Measurements from ENCODE around the gene GTF2H4. TPM values are rescaled to one million over a fixed set of nuclear protein-coding genes. Genes with fewer than 3 reads are reported as not detected.
"Not testable (repeated sequence)": the region's sequence is repeated elsewhere in the genome, so short reads cannot be mapped to it uniquely, and the experiment has no call there.

GTF2H4 gene
- total RNA-seq, 1 donor from 2014 or later, result 1.4 TPM

DNA sequence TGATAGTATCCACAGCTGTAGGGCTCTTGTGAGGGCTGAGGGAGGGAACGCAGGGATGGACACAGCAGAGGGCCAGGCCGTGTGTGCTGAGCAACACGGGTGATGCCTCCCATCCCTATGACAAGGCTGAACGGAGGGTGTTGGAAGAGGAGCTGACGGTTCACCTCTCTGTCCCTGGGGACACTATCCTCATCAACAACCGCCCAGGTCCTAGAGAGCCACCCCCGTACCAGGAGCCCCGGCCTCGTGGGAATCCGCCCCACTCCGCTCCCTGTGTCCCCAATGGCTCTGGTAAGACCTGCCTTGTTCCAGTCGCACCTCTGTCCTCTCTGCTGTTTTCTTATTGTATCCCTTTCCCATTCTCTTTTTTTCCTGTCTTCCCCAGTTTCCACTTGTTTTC lies 13.6 kb upstream of the GTF2H4 start:
- DNase-seq (ENCODE audit: low spot score), result no peak

DNA sequence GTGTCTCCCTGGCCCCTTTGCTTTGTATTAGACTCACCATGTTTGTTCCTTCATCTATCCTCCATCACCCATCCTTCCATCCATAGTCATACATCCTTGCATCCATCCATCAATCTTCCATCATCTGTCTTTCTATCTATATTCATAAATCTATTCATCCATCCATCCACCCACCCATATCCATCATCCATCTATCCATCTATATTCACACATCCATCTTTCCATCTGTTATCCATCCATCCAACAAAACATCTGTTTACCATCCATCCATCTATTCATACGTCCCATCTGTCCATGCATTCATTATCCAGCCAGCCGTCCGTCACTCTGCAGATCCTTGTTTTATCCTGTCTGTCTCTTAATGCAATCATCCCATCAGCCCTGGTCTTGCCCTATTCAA lies 13.1 kb upstream of the GTF2H4 start:
- DNase-seq (ENCODE audit: low spot score), result no peak

DNA sequence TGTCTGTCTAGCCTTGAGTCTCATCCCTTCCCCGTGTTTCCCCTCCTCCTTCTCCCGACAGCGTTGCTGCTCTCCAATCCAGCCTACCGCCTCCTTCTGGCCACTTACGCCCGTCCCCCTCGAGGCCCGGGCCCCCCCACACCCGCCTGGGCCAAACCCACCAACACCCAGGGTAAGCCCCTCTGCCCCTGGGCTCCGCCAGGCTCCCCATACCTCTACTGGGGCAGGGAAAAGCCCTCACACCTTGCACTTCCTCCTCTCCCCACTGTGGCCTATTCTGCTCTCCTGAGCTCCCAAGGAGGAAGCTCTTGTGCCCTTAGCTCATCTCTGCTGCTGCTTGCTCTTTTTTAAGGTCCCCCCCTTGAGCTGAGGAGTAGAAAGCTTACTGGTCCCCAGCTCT lies 12.7 kb upstream of the GTF2H4 start:
- DNase-seq (ENCODE audit: low spot score), result no peak

DNA sequence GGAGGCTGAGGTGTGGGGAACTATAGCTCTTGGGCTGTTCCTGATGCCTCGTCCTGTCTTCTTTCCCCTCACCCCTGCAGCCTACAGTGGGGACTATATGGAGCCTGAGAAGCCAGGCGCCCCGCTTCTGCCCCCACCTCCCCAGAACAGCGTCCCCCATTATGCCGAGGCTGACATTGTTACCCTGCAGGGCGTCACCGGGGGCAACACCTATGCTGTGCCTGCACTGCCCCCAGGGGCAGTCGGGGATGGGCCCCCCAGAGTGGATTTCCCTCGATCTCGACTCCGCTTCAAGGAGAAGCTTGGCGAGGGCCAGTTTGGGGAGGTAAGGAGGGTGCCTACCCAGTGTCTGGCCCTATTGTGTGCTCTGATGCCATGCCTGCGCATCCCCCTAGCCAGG lies 11.5 kb upstream of the GTF2H4 start:
- DNase-seq (ENCODE audit: low spot score), result no peak

DNA sequence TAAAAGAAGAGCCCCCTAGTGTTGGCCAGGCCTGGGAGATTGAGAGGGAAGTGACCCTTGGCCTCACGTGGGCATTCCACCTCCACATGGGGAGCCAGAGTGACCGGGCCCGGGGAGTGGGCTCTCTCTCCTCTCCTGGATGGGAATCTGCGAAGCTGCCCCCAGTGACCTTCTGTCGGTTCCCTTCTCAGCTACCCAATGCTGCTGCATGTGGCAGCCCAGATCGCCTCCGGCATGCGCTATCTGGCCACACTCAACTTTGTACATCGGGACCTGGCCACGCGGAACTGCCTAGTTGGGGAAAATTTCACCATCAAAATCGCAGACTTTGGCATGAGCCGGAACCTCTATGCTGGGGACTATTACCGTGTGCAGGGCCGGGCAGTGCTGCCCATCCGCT lies 10.1 kb upstream of the GTF2H4 start:
- no peak for DNase-seq (ENCODE audit: low spot score)

DNA sequence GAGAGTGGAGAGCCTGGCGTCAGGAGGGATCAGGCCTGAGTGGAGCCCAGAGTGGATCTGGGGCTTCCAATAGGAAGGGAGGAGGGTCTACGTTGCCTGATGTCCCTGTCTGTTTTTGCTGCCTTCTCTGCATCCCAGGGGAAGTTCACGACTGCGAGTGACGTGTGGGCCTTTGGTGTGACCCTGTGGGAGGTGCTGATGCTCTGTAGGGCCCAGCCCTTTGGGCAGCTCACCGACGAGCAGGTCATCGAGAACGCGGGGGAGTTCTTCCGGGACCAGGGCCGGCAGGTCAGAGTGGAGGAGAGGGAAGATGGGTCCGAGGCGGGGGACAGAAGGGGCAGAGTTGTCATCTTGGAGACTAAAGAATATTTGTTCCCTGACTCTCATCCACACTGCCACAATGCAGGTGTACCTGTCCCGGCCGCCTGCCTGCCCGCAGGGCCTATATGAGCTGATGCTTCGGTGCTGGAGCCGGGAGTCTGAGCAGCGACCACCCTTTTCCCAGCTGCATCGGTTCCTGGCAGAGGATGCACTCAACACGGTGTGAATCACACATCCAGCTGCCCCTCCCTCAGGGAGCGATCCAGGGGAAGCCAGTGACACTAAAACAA lies 9.2 kb upstream of the GTF2H4 start:
- no peak for DNase-seq (ENCODE audit: low spot score)

DNA sequence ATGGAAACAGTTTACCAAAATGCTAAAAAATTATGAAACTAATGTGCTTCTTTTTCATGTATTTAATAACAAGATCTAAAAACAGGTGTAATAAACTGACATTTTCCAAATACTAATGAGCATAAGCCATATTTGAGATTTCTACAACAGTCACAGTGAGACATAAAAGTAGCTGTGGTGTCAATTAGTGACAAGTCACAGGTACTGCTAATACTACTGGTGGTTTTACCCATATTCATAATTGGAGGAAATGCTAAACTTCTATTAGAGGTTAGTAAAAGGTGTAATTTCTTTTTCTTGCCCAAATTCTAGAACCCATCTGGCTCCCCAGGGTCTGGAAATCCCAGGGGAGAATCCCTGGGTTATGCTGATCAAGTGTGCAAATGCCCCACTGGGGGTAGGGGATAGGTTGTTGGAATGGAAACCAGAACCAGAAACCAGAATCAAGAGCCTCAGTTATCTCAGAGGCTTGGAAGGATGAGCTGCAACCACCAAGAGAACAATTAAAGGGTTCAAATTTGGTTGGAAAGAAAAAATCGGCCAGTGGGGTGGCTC lies 7.1 kb upstream of the GTF2H4 start:
- no peak for DNase-seq (ENCODE audit: low spot score)

DNA sequence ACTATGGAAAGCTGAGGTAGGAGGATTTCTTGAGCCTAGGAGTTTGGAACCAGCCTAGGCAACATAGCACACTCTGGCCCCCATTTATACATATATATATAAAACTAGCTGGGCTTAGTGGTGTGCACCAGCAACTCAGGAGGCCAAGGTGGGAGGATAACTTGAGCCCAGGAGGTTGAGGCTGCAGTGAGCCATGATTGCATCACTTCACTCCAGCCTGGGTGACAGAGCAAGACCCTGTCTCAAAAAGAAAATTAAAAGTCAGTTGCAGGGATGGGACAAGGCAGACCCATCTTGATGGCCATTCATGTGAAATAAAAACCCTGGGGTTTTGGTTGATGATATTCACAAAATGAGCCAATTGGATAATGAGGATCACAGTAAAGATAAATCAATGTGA lies 6.6 kb upstream of the GTF2H4 start:
- DNase-seq (ENCODE audit: low spot score), result no peak

DNA sequence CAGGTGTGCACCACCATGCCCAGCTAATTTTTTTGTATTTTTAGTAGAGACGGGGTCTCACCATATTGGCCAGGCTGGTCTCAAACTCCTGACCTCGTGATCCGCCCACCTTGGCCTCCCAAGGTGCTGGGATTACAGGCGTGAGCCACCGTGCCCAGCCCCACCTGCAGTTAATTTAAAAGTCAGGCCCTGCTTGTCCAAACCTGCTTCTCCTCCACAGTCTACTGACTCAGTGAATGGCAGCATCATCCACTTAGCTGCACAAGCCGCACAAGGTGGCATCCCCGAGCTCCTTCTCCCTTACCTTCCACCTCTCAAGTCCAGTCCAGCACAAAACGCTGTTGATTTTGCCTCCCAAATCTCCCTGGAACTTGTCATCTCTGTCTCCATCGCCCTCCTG lies 5.8 kb upstream of the GTF2H4 start:
- not testable (repeated sequence) for DNase-seq (ENCODE audit: low spot score)

DNA sequence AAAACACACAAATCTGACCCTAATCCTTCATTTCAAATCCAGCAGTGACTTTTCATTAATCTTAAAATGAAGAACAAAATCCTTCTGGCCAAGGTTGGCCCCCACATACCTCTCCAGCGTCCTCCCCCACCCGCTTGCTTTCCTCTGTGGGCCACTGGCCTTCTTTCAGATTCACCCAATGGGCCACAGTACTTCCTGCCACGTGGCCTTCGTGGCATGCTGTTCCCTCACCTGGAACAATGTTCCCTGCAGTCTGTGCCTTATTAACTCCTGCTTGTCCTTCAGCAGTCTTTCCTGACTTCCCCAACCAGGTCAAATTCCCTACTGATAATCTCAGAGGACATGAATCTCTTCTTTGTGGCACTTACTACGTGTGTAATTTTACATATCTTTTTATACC lies 5.3 kb upstream of the GTF2H4 start:
- DNase-seq (ENCODE audit: low spot score), result no peak

DNA sequence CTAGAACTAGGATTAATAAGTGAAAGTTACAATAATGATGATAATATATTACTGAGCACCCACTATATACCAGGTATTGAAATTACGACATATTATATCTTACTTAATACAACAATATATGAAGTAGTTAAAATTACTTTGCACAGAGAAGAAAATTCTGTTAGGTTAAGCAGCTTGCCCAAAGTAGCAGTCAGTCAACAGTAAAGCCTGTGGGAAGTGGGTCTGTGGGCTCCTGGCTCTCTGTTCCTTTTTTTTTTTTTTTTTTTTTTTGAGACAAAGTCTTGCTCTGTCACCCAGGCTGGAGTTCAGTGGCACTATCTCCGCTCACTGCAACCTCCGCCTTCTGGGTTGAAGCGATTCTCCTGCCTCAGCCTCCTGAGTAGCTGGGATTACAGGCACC lies 4.8 kb upstream of the GTF2H4 start:
- no peak for DNase-seq (ENCODE audit: low spot score)

DNA sequence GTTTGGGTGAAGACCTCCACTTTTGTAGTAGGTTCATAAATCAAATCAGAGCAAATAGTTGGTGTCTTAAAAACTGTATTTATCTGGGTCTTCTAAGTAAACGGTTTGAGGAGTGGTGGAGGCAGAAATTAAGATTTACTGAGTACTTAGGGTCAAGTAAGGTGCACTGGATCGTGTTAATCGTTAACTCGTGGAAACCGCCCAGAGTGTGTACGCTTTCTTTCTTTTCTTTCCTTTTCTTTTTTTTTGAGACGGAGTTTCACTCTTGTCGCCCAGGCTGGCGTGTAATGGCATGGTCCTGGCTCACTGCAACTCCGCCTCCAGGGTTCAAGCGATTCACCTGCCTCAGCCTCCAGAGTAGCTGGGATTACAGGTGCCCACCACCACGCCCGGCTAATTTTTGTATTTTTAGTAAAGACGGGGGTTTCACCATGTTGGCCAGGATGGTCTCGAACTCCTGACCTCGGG lies 683 bp upstream of the GTF2H4 start:
- not testable (repeated sequence) for DNase-seq (ENCODE audit: low spot score)

DNA sequence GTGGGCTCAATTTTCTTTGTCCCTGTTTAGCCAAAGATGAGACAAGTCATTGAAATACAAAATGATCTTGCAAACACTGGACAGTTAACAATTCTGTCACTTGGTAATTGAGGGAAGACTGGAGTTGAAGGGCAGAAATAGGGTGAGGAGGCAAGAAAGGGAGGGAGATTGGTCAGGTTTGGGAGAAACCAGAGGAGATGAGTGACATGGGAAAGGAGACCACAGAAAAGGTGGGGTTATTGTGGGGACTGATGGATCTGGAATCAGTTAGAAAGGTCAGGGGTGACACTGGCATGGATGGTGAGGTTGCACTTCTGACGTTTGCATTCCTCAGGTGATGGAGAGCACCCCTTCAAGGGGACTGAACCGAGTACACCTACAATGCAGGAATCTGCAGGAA lies 693 bp downstream of the GTF2H4 start:
- no peak for DNase-seq (ENCODE audit: low spot score)

DNA sequence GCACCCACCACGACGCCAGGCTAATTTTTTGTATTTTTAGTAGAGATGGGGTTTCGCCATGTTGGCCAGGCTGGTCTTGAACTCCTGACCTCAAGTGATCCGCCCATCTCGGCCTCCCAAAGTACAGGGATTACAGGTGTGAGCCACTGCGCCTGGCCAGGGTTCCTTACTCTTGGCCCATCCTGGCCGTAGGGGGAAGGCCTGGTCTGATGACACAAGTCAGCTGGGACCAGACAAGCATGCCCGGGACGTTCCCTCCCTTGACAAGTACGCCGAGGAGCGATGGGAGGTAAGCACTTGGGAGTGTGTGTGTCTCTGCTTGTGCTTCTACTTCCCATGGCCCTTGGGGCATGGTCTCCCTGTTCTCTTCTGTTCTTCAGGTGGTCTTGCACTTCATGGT lies 2.5 kb downstream of the GTF2H4 start:
- DNase-seq (ENCODE audit: low spot score), result not testable (repeated sequence)

DNA sequence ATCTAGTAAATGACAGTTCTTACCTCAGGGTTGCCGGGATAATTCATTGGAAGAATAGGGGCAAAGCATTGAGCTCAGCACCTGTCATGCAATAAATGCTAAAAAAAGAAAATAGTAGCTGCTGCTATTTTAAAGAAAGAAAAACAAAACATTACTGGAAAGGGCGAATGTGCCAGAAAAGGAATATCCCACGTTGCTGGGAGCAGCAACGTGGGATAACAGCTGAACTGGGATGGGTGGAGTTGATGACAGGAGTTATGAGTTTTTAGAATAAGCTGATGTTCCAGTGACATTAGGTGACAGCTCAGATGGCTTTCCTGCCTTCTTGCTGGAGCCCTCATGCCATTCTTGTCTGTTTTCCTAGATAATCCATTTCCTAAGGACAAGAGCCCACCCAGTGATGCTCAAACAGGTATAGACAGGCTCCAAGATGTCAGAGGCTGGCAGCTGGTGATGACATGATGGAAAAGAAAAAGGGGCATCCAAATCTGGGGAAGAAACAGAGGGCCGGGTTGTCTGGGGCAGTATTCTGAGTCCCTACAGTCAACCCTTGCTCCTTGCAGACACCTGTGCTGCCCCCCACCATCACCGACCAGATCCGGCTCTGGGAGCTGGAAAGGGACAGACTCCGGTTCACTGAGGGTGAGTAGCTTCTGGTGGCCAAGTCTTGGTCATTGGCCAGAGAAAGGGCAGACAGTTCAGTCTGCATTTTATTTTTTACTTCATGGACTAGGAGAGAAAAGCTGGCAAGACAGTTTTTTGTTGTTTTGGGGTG lies 4.9 kb downstream of the GTF2H4 start:
- no peak for DNase-seq (ENCODE audit: low spot score)

DNA sequence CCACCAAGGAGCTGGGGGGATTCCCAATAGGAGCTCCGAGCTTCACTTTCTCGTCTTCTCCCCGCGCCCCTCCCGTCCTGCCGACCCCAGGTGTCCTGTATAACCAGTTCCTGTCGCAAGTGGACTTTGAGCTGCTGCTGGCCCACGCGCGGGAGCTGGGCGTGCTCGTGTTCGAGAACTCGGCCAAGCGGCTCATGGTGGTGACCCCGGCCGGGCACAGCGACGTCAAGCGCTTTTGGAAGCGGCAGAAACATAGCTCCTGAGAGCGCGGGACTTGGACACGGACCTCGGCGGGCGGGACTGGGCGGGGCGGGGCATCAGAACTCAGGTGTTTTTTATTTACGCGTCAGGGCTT lies 5.7 kb downstream of the GTF2H4 start:
- DNase-seq (ENCODE audit: low spot score), result no peak

DNA sequence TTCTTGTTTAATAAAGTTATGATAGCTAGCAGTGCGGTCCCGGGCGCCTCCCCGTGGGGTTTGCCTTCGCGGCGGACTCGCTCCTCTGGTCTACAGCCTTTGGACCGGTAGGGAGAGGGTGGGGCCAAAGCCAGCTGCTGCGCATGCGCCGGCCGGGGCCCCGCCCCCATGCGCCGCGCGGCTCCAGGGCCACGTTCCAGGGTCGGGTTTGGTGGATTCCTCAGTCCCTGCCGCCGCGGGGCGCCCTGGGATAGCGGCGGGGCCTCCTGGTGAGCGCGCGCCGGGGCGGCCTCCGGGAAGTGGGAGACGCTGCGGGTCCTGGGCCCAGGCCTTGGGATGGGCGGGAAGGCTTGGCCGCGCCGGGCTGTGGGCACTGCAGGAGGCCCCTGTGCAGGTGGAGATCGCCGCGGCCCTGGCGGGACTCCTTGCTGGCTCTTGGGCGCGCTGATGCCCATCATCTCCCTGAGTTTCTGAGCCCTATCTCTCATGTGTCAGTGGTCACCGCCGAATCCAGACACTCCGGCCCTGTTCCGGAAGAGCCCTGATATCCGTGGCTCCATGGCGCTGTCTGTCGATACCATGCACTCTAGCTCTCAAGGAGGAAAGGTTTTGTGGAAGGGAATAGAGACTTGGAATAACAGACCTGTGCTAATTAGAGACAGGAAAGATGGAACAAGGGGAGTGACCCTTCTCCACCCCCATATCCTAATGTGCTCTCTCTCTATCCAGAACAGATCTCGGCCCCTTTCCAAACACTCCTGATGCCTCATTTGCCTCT lies 6.3 kb downstream of the GTF2H4 start, which contains the start of gene VARS2:
Gene VARS2 (plus strand): TSS at position 163 of the 778 bp plus-strand sequence. CDS start 599 bp downstream, at position 762.
- peak; percentile 96 for DNase-seq (ENCODE audit: low spot score)

DNA sequence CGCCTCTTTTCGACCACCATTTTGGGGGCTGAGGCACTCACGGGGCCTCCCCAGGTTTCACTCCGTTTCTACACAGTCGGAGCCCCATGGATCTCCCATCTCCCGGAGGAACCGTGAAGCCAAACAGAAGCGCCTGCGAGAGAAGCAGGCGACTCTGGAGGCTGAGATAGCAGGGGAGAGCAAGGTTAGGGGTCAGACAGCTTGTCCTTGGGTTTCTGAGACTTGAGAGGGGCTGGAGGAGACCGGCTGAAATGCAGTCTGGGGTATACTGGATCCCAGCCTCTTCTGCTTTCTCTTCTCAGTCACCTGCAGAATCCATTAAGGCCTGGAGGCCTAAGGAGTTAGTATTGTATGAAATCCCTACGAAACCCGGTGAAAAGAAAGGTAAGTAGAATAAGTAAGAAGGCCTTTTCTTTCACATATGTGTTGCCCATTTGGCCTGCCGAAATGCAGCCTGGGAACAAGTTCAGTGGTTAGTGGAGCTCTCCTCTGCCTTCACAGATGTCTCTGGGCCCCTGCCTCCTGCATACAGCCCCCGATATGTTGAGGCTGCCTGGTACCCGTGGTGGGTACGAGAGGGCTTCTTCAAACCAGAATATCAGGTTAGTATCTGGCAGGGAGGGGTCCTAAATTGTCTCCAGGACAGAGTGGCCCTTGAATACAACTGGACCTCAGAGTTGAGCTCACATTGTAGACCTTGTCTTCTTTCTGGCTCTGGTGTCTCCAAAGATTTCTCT lies 7.0 kb downstream of the GTF2H4 start:
- no peak for DNase-seq (ENCODE audit: low spot score)

DNA sequence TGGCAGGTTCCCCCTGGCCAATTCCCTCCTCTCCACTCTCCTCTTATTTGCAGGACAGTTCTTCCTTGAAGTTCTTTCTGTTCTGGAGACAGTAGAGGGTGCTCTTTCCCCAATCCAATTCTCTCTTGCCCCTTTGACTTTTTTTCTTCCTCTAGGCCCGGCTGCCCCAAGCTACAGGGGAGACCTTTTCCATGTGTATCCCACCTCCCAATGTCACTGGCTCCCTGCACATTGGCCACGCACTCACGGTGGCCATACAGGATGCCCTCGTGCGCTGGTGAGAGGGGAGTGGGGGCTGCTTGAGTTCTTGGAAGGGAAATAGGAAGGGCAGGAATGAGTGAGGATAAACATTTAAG lies 7.6 kb downstream of the GTF2H4 start:
- peak; percentile 83 for DNase-seq (ENCODE audit: low spot score)

DNA sequence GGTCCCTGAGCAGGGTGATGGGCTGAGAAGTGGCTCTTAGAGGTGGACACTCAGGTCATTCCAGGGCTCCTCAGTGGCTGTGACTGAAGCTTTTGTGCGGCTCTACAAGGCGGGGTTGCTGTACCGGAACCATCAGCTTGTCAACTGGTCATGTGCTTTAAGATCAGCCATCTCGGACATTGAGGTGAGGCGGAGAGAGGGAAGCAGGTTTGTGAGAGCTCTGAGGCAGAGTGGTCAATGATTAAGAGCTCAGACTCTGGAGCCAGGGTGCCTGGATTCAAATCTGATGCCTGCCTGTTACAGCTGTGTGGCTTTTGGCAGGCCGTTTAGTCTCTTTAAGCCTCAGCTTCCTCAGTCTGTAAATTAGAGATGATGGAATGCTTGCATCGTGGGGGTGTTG lies 9.0 kb downstream of the GTF2H4 start:
- DNase-seq (ENCODE audit: low spot score), result no peak

DNA sequence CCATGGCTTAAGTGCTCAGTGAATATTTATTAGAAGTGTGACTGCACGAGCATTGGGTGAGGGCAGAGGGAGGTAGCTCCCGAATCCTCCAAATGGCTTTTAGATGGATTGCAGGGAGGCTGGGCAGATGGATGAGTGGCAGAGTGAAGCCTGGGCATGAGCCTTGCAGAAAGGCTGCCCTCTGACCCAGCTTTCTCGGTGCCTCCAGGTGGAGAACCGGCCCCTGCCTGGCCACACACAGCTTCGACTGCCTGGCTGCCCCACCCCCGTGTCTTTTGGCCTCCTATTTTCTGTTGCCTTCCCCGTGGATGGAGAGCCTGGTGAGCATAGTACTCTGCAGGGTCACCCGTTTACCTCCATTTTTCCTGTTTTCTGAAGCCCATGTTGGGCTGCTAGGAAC lies 9.5 kb downstream of the GTF2H4 start:
- no peak for DNase-seq (ENCODE audit: low spot score)

DNA sequence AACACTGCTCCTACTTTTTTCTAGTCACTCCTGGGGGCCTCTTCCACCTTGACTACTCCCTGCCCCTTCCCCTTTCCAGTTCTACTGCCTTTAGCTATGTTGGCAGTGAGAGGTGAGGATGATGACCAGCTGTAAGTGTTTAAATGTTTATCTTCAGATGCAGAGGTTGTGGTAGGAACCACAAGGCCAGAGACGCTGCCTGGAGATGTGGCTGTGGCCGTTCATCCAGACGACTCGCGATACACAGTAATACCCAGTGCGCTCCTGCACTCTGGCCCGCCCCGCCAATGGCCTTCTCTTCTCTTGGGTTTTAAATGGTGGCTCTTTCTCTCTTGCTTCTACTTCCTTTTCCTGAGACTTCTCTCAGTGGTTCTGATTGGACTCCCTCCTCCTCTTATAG lies 10.7 kb downstream of the GTF2H4 start:
- no peak for DNase-seq (ENCODE audit: low spot score)

All from umbilical cord (tissue), 2 donors.